ENCODE measurements around the gene BCAS1.

- TF ChIP-seq YY1 (IDR thresholded peaks at IDR 0.05; ENCODE audit: insufficient read depth, insufficient read length): no peak
- no peak for TF ChIP-seq ZNF274 (IDR thresholded peaks at IDR 0.05; ENCODE audit: low read depth, low read length)
- TF ChIP-seq SUZ12 (IDR thresholded peaks at IDR 0.05; ENCODE audit: extremely low read depth, insufficient read depth, insufficient read length): no peak
Observed at GRCh38 chr20:53934421-53935343, 135.7 kb downstream of the BCAS1 start.

Measured in NT2/D1 (cell line).